ENCODE results near the gene CXXC5.

DNA sequence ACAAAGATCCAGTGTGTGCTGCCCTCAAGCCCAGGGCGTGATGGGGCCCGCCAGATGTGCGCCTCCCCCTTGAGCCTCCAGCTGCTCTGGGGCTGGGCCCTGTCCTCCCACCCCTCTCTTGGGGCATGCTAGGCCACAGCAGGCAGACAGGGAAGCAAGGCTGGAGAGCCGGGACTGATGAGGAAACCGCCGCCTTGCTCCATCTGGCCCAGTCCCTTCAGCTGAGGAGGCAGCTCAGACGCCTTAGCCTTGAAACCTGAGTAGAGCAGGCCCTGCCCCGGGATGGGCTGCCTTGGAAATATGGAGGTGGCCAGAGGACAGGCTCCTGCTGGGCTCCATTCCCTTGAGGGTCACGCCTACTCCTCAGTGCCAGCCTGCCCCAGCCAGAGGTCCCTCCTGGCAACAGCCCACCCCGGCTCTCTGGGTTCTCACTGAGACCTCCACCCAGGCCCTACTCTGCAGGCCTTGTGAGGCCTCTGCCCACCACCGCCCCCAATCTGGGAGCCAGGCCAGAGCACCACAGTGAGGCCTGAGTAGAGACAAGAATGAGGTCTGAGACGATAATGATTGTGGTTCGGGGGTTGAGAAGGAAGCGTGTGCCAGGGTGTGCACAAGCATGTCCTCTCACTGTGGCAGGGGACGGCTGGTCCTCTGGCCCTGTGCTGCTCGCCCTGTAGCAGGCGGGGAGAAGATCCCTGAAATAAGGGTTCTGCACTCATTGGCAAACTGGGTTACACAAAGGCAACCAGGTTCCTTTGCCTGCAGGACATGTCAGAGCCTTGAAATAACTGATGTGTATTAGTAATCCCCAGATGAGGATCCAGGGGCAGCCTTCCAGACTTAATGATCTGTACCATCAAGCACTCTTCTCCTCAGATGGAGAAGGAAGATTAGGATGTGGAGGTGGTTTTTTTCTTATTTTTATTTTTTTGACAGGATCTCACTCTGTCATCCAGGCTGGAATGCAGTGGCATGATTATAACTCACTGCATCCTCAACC, 30.9 kb downstream of the CXXC5 start:
- TF ChIP-seq, protein P1, sequence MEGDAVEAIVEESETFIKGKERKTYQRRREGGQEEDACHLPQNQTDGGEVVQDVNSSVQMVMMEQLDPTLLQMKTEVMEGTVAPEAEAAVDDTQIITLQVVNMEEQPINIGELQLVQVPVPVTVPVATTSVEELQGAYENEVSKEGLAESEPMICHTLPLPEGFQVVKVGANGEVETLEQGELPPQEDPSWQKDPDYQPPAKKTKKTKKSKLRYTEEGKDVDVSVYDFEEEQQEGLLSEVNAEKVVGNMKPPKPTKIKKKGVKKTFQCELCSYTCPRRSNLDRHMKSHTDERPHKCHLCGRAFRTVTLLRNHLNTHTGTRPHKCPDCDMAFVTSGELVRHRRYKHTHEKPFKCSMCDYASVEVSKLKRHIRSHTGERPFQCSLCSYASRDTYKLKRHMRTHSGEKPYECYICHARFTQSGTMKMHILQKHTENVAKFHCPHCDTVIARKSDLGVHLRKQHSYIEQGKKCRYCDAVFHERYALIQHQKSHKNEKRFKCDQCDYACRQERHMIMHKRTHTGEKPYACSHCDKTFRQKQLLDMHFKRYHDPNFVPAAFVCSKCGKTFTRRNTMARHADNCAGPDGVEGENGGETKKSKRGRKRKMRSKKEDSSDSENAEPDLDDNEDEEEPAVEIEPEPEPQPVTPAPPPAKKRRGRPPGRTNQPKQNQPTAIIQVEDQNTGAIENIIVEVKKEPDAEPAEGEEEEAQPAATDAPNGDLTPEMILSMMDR (conservative IDR thresholded peaks at IDR 0.05; ENCODE audit: low read length) = no peak
- TF ChIP-seq EZH2phosphoT487 (IDR thresholded peaks at IDR 0.05; ENCODE audit: borderline replicate concordance, low read depth, low read length) = no peak
